HepG2 (cell line): Measurements from ENCODE around the gene URM1. TPM values are rescaled to one million over a fixed set of nuclear protein-coding genes. Genes with fewer than 3 reads are reported as not detected.
A peak's percentile ranks its signal among the peaks of the same experiment; 100 is the strongest.

Experiments
- AGO2 ChIP-seq: fragments of 200-400 bp; formaldehyde crosslinking; optimal IDR thresholded peaks from 2 replicates; pipeline ENCODE3; 2017; ENCODE audit warnings: mild to moderate bottlenecking, low read depth, low read length, moderate library complexity
- CAMTA2 ChIP-seq: sonication (generic); formaldehyde crosslinking; IDR thresholded peaks from 2 replicates; pipeline ENCODE4 v1.4.0; 2020; ENCODE audit warnings: mild to moderate bottlenecking, missing genetic modification reagents, borderline replicate concordance
- DMAP1 ChIP-seq: IDR thresholded peaks from 2 replicates; pipeline ENCODE4 v1.6.1; 2016
- DNMT3B ChIP-seq: conservative IDR thresholded peaks from 2 replicates; pipeline ENCODE4 v1.6.1; 2016; ENCODE audit warnings: missing biosample characterization, control low read depth
- HES4 ChIP-seq: sonication (generic); formaldehyde crosslinking; IDR thresholded peaks from 2 replicates; pipeline ENCODE4 v1.9.0; 2021; ENCODE audit warnings: mild to moderate bottlenecking, missing genetic modification reagents, borderline replicate concordance
- MAX ChIP-seq: IDR thresholded peaks from 2 replicates; pipeline ENCODE4 v1.6.1; 2012; ENCODE audit warnings: inconsistent platforms
- MYPOP ChIP-seq: sonication (generic); formaldehyde crosslinking; IDR thresholded peaks from 2 replicates; pipeline ENCODE4 v1.8.1; 2023; ENCODE audit warnings: mild to moderate bottlenecking, moderate library complexity, missing genetic modification reagents
- NR2F1 ChIP-seq, 2 experiments: fragments of 450-650 bp in 1 of 2; formaldehyde crosslinking in 1 of 2; IDR thresholded peaks; 2 replicates each; pipeline versions ENCODE4 v1.5.0 to v1.6.1; 2016 to 2020; ENCODE audit warnings: mild to moderate bottlenecking in 1 of 2, missing compliant biosample characterization in 1 of 2, missing genetic modification reagents in 1 of 2, moderate library complexity in 1 of 2
- PAXIP1 ChIP-seq: sonication (generic); formaldehyde crosslinking; conservative IDR thresholded peaks from 2 replicates; pipeline ENCODE4 v1.4.0; 2020; ENCODE audit warnings: mild to moderate bottlenecking, missing genetic modification reagents, moderate library complexity
- POGZ ChIP-seq: sonication (generic); formaldehyde crosslinking; IDR thresholded peaks from 2 replicates; pipeline ENCODE4 v1.4.0; 2020; ENCODE audit warnings: mild to moderate bottlenecking, missing genetic modification reagents
- PPARG ChIP-seq: conservative IDR thresholded peaks from 2 replicates; pipeline ENCODE4 v1.6.1; 2016; ENCODE audit warnings: missing biosample characterization, missing genetic modification reagents
- PRPF4 ChIP-seq: fragments of 200-400 bp; formaldehyde crosslinking; IDR thresholded peaks from 2 replicates; pipeline ENCODE4 v1.6.1; 2016; ENCODE audit warnings: low read length, low read depth; ENCODE audit not compliant: poor library complexity, severe bottlenecking
- SMAD9 ChIP-seq: sonication (generic); formaldehyde crosslinking; IDR thresholded peaks from 2 replicates; pipeline ENCODE4 v1.5.1; 2020; ENCODE audit warnings: mild to moderate bottlenecking, missing genetic modification reagents
- TCF12 ChIP-seq, 2 experiments: fragments of 450-650 bp in 1 of 2; sonication (generic) in 1 of 2; formaldehyde crosslinking in 1 of 2; IDR thresholded peaks; 2 replicates each; pipeline versions ENCODE4 v1.6.1 to v1.8.0; 2017 to 2022; ENCODE audit warnings: antibody characterized with exemption in 1 of 2, mild to moderate bottlenecking in 1 of 2, missing genetic modification reagents in 1 of 2, moderate library complexity in 1 of 2
- THYN1 ChIP-seq: sonication (generic); formaldehyde crosslinking; IDR thresholded peaks from 2 replicates; pipeline ENCODE4 v1.8.1; 2023; ENCODE audit warnings: low read depth, mild to moderate bottlenecking, moderate library complexity, missing genetic modification reagents, borderline replicate concordance
- ZBTB1 ChIP-seq: sonication (generic); formaldehyde crosslinking; IDR thresholded peaks from 2 replicates; pipeline ENCODE4 v1.4.0; 2020; ENCODE audit warnings: missing genetic modification reagents, borderline replicate concordance
- ZNF160 ChIP-seq: sonication (generic); formaldehyde crosslinking; IDR thresholded peaks from 2 replicates; pipeline ENCODE4 v1.8.0; 2022; ENCODE audit warnings: mild to moderate bottlenecking, inconsistent platforms, missing genetic modification reagents
- ZNF24 ChIP-seq: fragments of 450-650 bp; IDR thresholded peaks from 2 replicates; pipeline ENCODE4 v1.6.1; 2017; ENCODE audit warnings: antibody characterized with exemption, mild to moderate bottlenecking
- ZNF263 ChIP-seq: sonication (generic); formaldehyde crosslinking; IDR thresholded peaks from 2 replicates; pipeline ENCODE4 v1.4.0; 2020; ENCODE audit warnings: missing genetic modification reagents
- ZNF350 ChIP-seq: sonication (generic); formaldehyde crosslinking; IDR thresholded peaks from 2 replicates; pipeline ENCODE4 v1.4.0; 2020; ENCODE audit warnings: mild to moderate bottlenecking, low read depth, missing genetic modification reagents, borderline replicate concordance
- ZNF503 ChIP-seq: sonication (generic); formaldehyde crosslinking; IDR thresholded peaks from 2 replicates; pipeline ENCODE4 v1.4.0; 2020; ENCODE audit warnings: missing genetic modification reagents
- ZNF746 ChIP-seq: sonication (generic); formaldehyde crosslinking; IDR thresholded peaks from 2 replicates; pipeline ENCODE4 v1.8.0; 2022; ENCODE audit warnings: mild to moderate bottlenecking, missing genetic modification reagents
- ZNF761 ChIP-seq: sonication (generic); formaldehyde crosslinking; conservative IDR thresholded peaks from 2 replicates; pipeline ENCODE4 v1.4.0; 2020; ENCODE audit warnings: mild to moderate bottlenecking, missing genetic modification reagents
- ZSCAN22 ChIP-seq: sonication (generic); formaldehyde crosslinking; IDR thresholded peaks from 2 replicates; pipeline ENCODE4 v1.4.0; 2020; ENCODE audit warnings: mild to moderate bottlenecking, missing genetic modification reagents
- polyA plus RNA-seq, 8 experiments: library from polyadenylated mRNA; depleted of rRNA in 3 of 8; stranded (reverse) in 7 of 8; unstranded in 1 of 8; fragments of >200 nt; fragmentation: Illumina TruSeq in 4 of 8; extraction: Trizol in 4 of 8; gene quantifications; 2 replicates each; pipeline versions ENCODE4 v1.2.1 to v1.2.3, GENCODE V29; 2011 to 2016; ENCODE audit warnings: low read depth in 4 of 8, missing spikeins in 1 of 8, mixed read lengths in 1 of 8; ENCODE audit not compliant: insufficient read depth in 1 of 8
- total RNA-seq, 5 experiments: library from RNA; depleted of rRNA; stranded (reverse); fragments of >200 nt; fragmentation: Illumina TruSeq; extraction: Trizol; gene quantifications; 2 replicates each; pipeline ENCODE4 v1.2.3, GENCODE V29; 2016; ENCODE audit warnings: low read depth in 1 of 5

Gene URM1
- total and polyA plus RNA-seq, 2 of the 13 experiments (the other 11 are each of a cell fraction or from before 2014, with no cell fraction given), result 37.1 to 41.3 TPM

GRCh38 chr9:128340691-128341434 lies 30.3 kb upstream of the URM1 start (continued):
- TF ChIP-seq HES4 (no peak), MAX (0 out of 2 replicates have a peak, but pooled peaks have one; percentile 12), TCF12 (IDR thresholded peaks at IDR 0.05) (no peak), TCF12 (CRISPR knock-in tag; IDR thresholded peaks at IDR 0.05) (no peak), ZNF761 (CRISPR knock-in tag) (no peak), PRPF4 (no peak), POGZ (CRISPR knock-in tag) (no peak), ZNF24 (no peak), AGO2 (peak; percentile 27), ZBTB1 (CRISPR knock-in tag) (no peak), THYN1 (CRISPR knock-in tag) (no peak), ZNF350 (CRISPR knock-in tag) (peak; percentile 21; the same call in 1 of the 2 replicates), ZNF746 (no peak), DNMT3B (CRISPR knock-in tag) (no peak), NR2F1 (CRISPR knock-in tag; IDR thresholded peaks at IDR 0.05) (no peak), PPARG (CRISPR knock-in tag) (no peak), DMAP1 (0 out of 2 replicates have a peak, but pooled peaks have one; percentile 1), PAXIP1 (CRISPR knock-in tag) (0 out of 2 replicates have a peak, but pooled peaks have one; percentile 17), ZNF263 (no peak), ZNF503 (no peak), CAMTA2 (CRISPR knock-in tag) (no peak), MYPOP (CRISPR knock-in tag) (peak; percentile 29; the same call in 1 of the 2 replicates), ZSCAN22 (CRISPR knock-in tag) (no peak), SMAD9 (CRISPR knock-in tag) (no peak), ZNF160 (no peak)
